K562 (cell line): ENCODE measurements around the gene SYNE1. TPM values are rescaled to one million over a fixed set of nuclear protein-coding genes. Genes with fewer than 3 reads are reported as not detected.

Source experiments
- ATAC-seq: fragments of 200-7000 bp; cut with Tn5 transposase; 3 replicates; pipeline ENCODE4 v1.9.1; 2020; ENCODE audit warnings: moderate library complexity
- BruUV-seq: library from RNA; stranded (reverse); fragments of 400-500 nt; replicated peaks from 2 replicates; lab custom pipeline; 2021; lab: Mats Ljungman, UMichigan
- CTCF ChIA-PET: fragments of 300-600 bp; formaldehyde crosslinking; extraction: SDS; loops from one replicate; lab custom pipeline; 2021; ENCODE audit warnings: low intra/inter-chr PET ratio; lab: Yijun Ruan, JAX
- POLR2A ChIA-PET: fragments of 300-600, 350-650 bp; sonication (Branson Sonifier 250); formaldehyde crosslinking; extraction: SDS; loops from one replicate; lab custom pipeline; 2021; ENCODE audit warnings: antibody characterized with exemption, inconsistent platforms; lab: Yijun Ruan, JAX
- DNase-seq, 4 experiments: peaks; one replicate each; pipeline versions ENCODE4 v3.0.0 to v3.0.0-alpha.2; 2011 to 2018; ENCODE audit warnings: low spot score in 3 of 4, mixed read lengths in 3 of 4; ENCODE audit errors: extremely low read depth in 1 of 4
- FAIRE-seq: peaks from 2 replicates; lab custom pipeline; 2011; peaks lifted over from hg19 to GRCh38; lab: Jason Lieb, UNC
- H2AFZ ChIP-seq: 2 replicates; pipeline ENCODE4 v1.6.0; 2011; ENCODE audit warnings: low read depth, low read length, control low read depth, inconsistent platforms
- H3K27ac ChIP-seq: fragments of 200-600 bp; 3 replicates; pipeline ENCODE4 v1.8.0; 2011; ENCODE audit warnings: low read depth, mild to moderate bottlenecking, control low read depth, inconsistent platforms, low read length, moderate library complexity, mixed read lengths; ENCODE audit errors: extremely low read depth
- H3K27me3 ChIP-seq, 2 experiments: fragments of 300-600 bp in 1 of 2; 2 replicates in 1 of 2; 3 replicates in 1 of 2; pipeline versions ENCODE4 v1.6.0 to v1.8.0; 2011; ENCODE audit warnings: inconsistent platforms in 2 of 2, low read length in 2 of 2, mild to moderate bottlenecking in 1 of 2, mixed read lengths in 1 of 2, moderate library complexity in 1 of 2; ENCODE audit not compliant: control insufficient read depth in 2 of 2, insufficient read depth in 2 of 2
- H3K36me3 ChIP-seq: fragments of 300-600 bp; 3 replicates; pipeline ENCODE4 v1.8.0; 2011; ENCODE audit warnings: mild to moderate bottlenecking, low read length, inconsistent platforms; ENCODE audit not compliant: control insufficient read depth, insufficient read depth
- H3K4me1 ChIP-seq, 2 experiments: fragments of 200-600 bp in 1 of 2; replicated peaks in 1 of 2; 2 replicates in 1 of 2; 3 replicates in 1 of 2; pipeline versions ENCODE4 v1.5.1 to v1.8.0; 2011; ENCODE audit warnings: inconsistent platforms in 2 of 2, low read length in 2 of 2, mild to moderate bottlenecking in 1 of 2, mixed read lengths in 1 of 2, moderate library complexity in 1 of 2; ENCODE audit not compliant: control insufficient read depth in 2 of 2, insufficient read depth in 2 of 2
- H3K4me2 ChIP-seq: 2 replicates; pipeline ENCODE4 v1.6.1; 2011; ENCODE audit warnings: low read length, control low read depth, inconsistent platforms, mixed read lengths; ENCODE audit not compliant: insufficient read depth
- H3K4me3 ChIP-seq: fragments of 200-600 bp; sonication (generic), shearing (Covaris generic); 2 replicates; pipeline ENCODE4 v1.5.1; 2016; ENCODE audit warnings: control low read depth, inconsistent platforms
- H3K79me2 ChIP-seq: fragments of 200-600 bp; 3 replicates; pipeline ENCODE4 v1.8.0; 2011; ENCODE audit warnings: low read length, inconsistent platforms; ENCODE audit not compliant: control insufficient read depth, insufficient read depth
- H3K9ac ChIP-seq, 2 experiments: 2 replicates each; pipeline versions ENCODE4 v1.6.0 to v1.6.1; 2011; ENCODE audit warnings: low read depth in 2 of 2, low read length in 2 of 2, control low read depth in 1 of 2, inconsistent platforms in 1 of 2, mild to moderate bottlenecking in 1 of 2, mixed read lengths in 1 of 2; ENCODE audit not compliant: insufficient read depth in 1 of 2
- H3K9me1 ChIP-seq: one replicate; pipeline ENCODE4 v1.6.0; 2011; ENCODE audit warnings: inconsistent platforms, mild to moderate bottlenecking, low read length, moderate library complexity; ENCODE audit not compliant: control insufficient read depth, insufficient read depth
- H3K9me3 ChIP-seq: replicated peaks from 2 replicates; pipeline ENCODE4 v1.5.1; 2011; ENCODE audit warnings: low read depth, low read length, inconsistent platforms; ENCODE audit not compliant: control insufficient read depth, insufficient read depth
- H4K20me1 ChIP-seq: replicated peaks from 2 replicates; pipeline ENCODE4 v1.6.1; 2011; ENCODE audit warnings: low read length, inconsistent platforms, mixed read lengths; ENCODE audit not compliant: control insufficient read depth, insufficient read depth
- GABPA ChIP-seq: fragments of 200-800 bp; sonication (Bioruptor generic); conservative IDR thresholded peaks from 2 replicates; pipeline ENCODE4 v1.6.1; 2016; ENCODE audit warnings: low read depth, missing genetic modification characterization, missing compliant biosample characterization
- HDAC2 ChIP-seq: fragments of 450-650 bp; IDR thresholded peaks from 2 replicates; pipeline ENCODE4 v1.6.1; 2016; ENCODE audit warnings: mild to moderate bottlenecking
- HNRNPL ChIP-seq: fragments of 200-400 bp; formaldehyde crosslinking; IDR thresholded peaks from 2 replicates; pipeline ENCODE4 v1.6.1; 2017; ENCODE audit warnings: low read depth, mild to moderate bottlenecking, low read length
- HSF4 ChIP-seq: fragments of 250-450 bp; sonication (Bioruptor Pico); IDR thresholded peaks from 2 replicates; pipeline ENCODE4 v2.1.2; 2022; ENCODE audit warnings: mild to moderate bottlenecking, moderate library complexity, borderline replicate concordance
- ILF3 ChIP-seq: fragments of 450-650 bp; IDR thresholded peaks from 2 replicates; pipeline ENCODE4 v1.6.1; 2018; ENCODE audit warnings: antibody characterized with exemption, mild to moderate bottlenecking, moderate library complexity, borderline replicate concordance
- JUND ChIP-seq, 2 experiments: IDR thresholded peaks; 2 replicates in 1 of 2; 3 replicates in 1 of 2; pipeline ENCODE4 v1.6.1; 2011; ENCODE audit warnings: borderline replicate concordance in 2 of 2, low read depth in 2 of 2, low read length in 2 of 2, improper control_type of control experiment in 1 of 2, missing biosample characterization in 1 of 2, missing genetic modification characterization in 1 of 2, missing genetic modification reagents in 1 of 2
- L3MBTL2 ChIP-seq: fragments of 450-650 bp; IDR thresholded peaks from 2 replicates; pipeline ENCODE4 v1.6.1; 2016; ENCODE audit warnings: mild to moderate bottlenecking, moderate library complexity
- MEF2D ChIP-seq: conservative IDR thresholded peaks from 2 replicates; pipeline ENCODE4 v1.6.1; 2016; ENCODE audit warnings: low read depth, missing genetic modification characterization, missing compliant biosample characterization
- RHOXF2B ChIP-seq: fragments of 250-450 bp; sonication (Bioruptor Pico); conservative IDR thresholded peaks from 2 replicates; pipeline ENCODE4 v1.5.1; 2021
- SMC3 ChIP-seq: conservative IDR thresholded peaks from 2 replicates; pipeline ENCODE4 v1.6.1; 2011; ENCODE audit warnings: low read depth, low read length, improper control_type of control experiment; ENCODE audit not compliant: insufficient read depth
- YY1 ChIP-seq, 3 experiments: IDR thresholded peaks; 2 replicates each; pipeline ENCODE4 v1.6.1; 2011; ENCODE audit warnings: low read length in 2 of 3, mild to moderate bottlenecking in 2 of 3, moderate library complexity in 2 of 3, borderline replicate concordance in 1 of 3, control low read depth in 1 of 3, low read depth in 1 of 3; ENCODE audit not compliant: insufficient read depth in 3 of 3, insufficient replicate concordance in 2 of 3, control insufficient read depth in 1 of 3, insufficient read length in 1 of 3; ENCODE audit errors: extremely low read depth in 1 of 3
- ZC3H11A ChIP-seq: IDR thresholded peaks from 2 replicates; pipeline ENCODE4 v1.6.1; 2012; ENCODE audit warnings: low read depth, low read length, improper control_type of control experiment
- ZNF146 ChIP-seq: IDR thresholded peaks from one replicate; pipeline ENCODE4 v1.6.1; 2018; ENCODE audit warnings: missing compliant biosample characterization; ENCODE audit not compliant: unreplicated experiment
- WGBS: fragments of 100-300 bp; shearing (Covaris generic); methylation state at CpG from one replicate; pipeline ENCODE4 v1.1.6; 2016; ENCODE audit warnings: low coverage, mixed read lengths; ENCODE audit not compliant: insufficient coverage; ENCODE audit errors: missing lambda C conversion rate; 5-methylcytosine and 5-hydroxymethylcytosine counted together
- in situ Hi-C: fragments of 300-500 bp; cut with MboI; formaldehyde crosslinking; loops from 4 replicates; pipeline ENCODE4 v1.15.0; 2018; ENCODE audit warnings: inconsistent platforms, mixed read lengths
- intact Hi-C: fragments of 100-400 bp; cut with micrococcal nuclease; formaldehyde crosslinking; loops from 2 replicates; pipeline ENCODE4 v1.14.2; 2022
- polyA plus RNA-seq, 8 experiments: library from polyadenylated mRNA; depleted of rRNA in 4 of 8; stranded (reverse) in 5 of 8; unstranded in 3 of 8; fragments of >200 nt; fragmentation: Nextera tagmentation in 2 of 8; fragmentation: Illumina TruSeq in 1 of 8; extraction: Ambion mirVana in 2 of 8; extraction: Trizol in 1 of 8; gene quantifications; 2 replicates each; pipeline versions ENCODE4 v1.2.1 to v1.2.3, GENCODE V29; 2011 to 2014; ENCODE audit warnings: inconsistent platforms in 1 of 8, missing spikeins in 1 of 8
- total RNA-seq, 7 experiments: library from RNA; depleted of rRNA in 6 of 7; stranded (reverse); fragments of >200 nt in 6 of 7; fragmentation: Illumina TruSeq in 2 of 7; extraction: Trizol in 2 of 7; gene quantifications; 2 replicates each; pipeline versions ENCODE4 v1.2.1 to v1.2.3, GENCODE V29; 2011 to 2021; ENCODE audit warnings: low replicate concordance in 1 of 7
- TF ChIP-seq, protein P1 (sequence below): fragments of 450-650 bp; formaldehyde crosslinking; IDR thresholded peaks from 2 replicates; pipeline ENCODE4 v1.4.0; 2020; ENCODE audit warnings: mild to moderate bottlenecking, mixed read lengths
- TF ChIP-seq, protein P2 (sequence below): fragments of 450-650 bp; formaldehyde crosslinking; IDR thresholded peaks from 2 replicates; pipeline ENCODE4 v1.4.0; 2020; ENCODE audit warnings: mild to moderate bottlenecking, moderate library complexity
- TF ChIP-seq, protein P3 (sequence below): fragments of 450-650 bp; formaldehyde crosslinking; conservative IDR thresholded peaks from 2 replicates; pipeline ENCODE4 v1.4.0; 2022; ENCODE audit warnings: mild to moderate bottlenecking, missing genetic modification characterization

Gene SYNE1
- total and polyA plus RNA-seq, 9 of the 15 experiments (the other 6 are each of a cell fraction or from before 2014, with no cell fraction given) = under 0.01 to 0.42 (median 0.08) TPM; not detected in 1

DNA sequence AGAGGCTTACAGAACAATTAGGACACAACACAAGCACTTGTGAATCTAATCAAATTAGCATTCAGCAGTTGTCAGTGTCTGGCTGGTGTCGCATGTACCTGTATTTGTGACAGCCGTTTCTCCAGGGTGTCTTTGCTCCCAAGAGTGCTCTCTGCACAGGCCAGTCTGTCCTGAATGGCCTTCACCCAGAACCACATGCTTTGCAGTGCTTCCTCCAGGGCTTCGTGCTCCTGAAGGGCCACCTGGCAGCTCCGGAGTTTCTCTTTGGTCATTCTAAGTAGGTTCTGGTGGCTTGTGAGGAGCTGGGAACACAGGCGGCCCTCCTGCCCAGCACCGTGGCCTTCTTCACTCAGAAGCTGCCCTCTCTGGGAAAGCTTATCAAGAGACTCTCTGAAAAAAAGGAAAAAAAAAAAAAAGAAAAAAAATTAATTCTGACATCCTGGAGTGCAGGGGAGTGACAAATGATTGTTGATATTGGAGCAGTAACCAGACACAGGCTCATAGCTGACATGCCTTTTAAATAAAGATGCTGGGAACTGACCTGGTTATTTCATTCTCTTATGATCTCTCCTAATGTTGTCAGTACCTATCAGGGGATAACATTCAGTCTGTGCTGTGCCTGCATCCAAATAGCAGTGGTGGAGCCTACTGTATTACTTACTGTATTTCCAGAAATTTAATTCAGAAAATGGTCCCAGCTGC lies 245.8 kb downstream of the SYNE1 start (continued):
- TF ChIP-seq, protein P1, sequence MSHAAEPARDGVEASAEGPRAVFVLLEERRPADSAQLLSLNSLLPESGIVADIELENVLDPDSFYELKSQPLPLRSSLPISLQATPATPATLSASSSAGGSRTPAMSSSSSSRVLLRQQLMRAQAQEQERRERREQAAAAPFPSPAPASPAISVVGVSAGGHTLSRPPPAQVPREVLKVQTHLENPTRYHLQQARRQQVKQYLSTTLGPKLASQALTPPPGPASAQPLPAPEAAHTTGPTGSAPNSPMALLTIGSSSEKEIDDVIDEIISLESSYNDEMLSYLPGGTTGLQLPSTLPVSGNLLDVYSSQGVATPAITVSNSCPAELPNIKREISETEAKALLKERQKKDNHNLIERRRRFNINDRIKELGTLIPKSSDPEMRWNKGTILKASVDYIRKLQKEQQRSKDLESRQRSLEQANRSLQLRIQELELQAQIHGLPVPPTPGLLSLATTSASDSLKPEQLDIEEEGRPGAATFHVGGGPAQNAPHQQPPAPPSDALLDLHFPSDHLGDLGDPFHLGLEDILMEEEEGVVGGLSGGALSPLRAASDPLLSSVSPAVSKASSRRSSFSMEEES (CRISPR knock-in tag) = no peak
- TF ChIP-seq L3MBTL2 (no peak), HSF4 (CRISPR knock-in tag) (no peak)
- TF ChIP-seq, protein P2, sequence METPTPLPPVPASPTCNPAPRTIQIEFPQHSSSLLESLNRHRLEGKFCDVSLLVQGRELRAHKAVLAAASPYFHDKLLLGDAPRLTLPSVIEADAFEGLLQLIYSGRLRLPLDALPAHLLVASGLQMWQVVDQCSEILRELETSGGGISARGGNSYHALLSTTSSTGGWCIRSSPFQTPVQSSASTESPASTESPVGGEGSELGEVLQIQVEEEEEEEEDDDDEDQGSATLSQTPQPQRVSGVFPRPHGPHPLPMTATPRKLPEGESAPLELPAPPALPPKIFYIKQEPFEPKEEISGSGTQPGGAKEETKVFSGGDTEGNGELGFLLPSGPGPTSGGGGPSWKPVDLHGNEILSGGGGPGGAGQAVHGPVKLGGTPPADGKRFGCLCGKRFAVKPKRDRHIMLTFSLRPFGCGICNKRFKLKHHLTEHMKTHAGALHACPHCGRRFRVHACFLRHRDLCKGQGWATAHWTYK = no peak

DNA sequence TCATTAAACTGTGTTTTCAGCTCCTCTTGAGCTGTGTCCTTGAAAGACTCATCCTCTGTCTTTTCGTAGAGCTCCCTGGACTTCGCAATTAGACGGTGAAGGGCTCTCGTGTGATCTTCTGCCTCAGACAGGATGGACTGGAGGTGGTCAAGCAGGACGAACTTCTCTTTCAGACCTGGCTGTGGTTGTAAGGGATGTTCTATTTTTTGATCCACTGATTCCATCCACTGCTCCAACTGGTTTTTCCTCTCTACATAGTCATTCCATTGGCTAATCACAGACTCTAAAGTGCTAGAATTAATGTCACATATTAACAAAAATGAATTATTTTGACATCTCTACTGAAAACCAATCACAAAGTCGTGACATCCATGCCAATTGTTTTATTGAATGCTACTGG lies 250.1 kb downstream of the SYNE1 start:
- Histone ChIP-seq H3K9me1 (no peaks in the 10 kb centered on the region), H3K9me3 (no peaks in the 10 kb centered on the region), H4K20me1 (no peaks in the 10 kb centered on the region), H3K27me3 (no peaks in the 10 kb centered on the region), H2AFZ (no peak overlapping the region), H3K4me2 (no peak overlapping the region), H3K9ac (no peak overlapping the region), H3K4me3 (no peak overlapping the region), H3K36me3 (no peaks in the 10 kb centered on the region), H3K4me1 (no peaks in the 10 kb centered on the region), H3K27ac (no peak overlapping the region), H3K79me2 (no peaks in the 10 kb centered on the region)
- WGBS = 0% methylated on average over 6 of the region's 6 CpGs
- POLR2A ChIA-PET = no interaction called here
- ATAC-seq (no peak), DNase-seq (no peak), FAIRE-seq (no peak)
- CTCF ChIA-PET = no interaction called here
- BruUV-seq = no TSS peak
- in situ Hi-C loops = no loop called here
- intact Hi-C loops = no loop called here
- TF ChIP-seq ZC3H11A = no peak
- TF ChIP-seq, protein P3, sequence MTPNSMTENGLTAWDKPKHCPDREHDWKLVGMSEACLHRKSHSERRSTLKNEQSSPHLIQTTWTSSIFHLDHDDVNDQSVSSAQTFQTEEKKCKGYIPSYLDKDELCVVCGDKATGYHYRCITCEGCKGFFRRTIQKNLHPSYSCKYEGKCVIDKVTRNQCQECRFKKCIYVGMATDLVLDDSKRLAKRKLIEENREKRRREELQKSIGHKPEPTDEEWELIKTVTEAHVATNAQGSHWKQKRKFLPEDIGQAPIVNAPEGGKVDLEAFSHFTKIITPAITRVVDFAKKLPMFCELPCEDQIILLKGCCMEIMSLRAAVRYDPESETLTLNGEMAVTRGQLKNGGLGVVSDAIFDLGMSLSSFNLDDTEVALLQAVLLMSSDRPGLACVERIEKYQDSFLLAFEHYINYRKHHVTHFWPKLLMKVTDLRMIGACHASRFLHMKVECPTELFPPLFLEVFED (CRISPR knock-in tag) = no peak
- no peak for TF ChIP-seq HNRNPL
- TF ChIP-seq MEF2D = no peak
- TF ChIP-seq GABPA = no peak
- no peak for TF ChIP-seq ILF3
- TF ChIP-seq YY1 (IDR thresholded peaks at IDR 0.05; ENCODE audit: borderline replicate concordance in 1 of 3, control insufficient read depth in 1 of 3, extremely low read depth in 1 of 3, insufficient read depth in 3 of 3, insufficient read length in 1 of 3, insufficient replicate concordance in 2 of 3, low read depth in 1 of 3, low read length in 2 of 3) = no peak
- TF ChIP-seq HDAC2 = no peak
- no peak for TF ChIP-seq JUND (IDR thresholded peaks at IDR 0.05; ENCODE audit: borderline replicate concordance, low read depth, low read length)
- TF ChIP-seq JUND (tag; IDR thresholded peaks at IDR 0.05; ENCODE audit: borderline replicate concordance, low read depth, low read length) = no peak
- TF ChIP-seq RHOXF2B (CRISPR knock-in tag) = no peak
- no peak for TF ChIP-seq SMC3
- TF ChIP-seq ZNF146 = no peak
